Nephron (organoid): ENCODE data around the gene LNX1.

Source experiments
- H3K27ac Mint-ChIP-seq, 3 experiments: 2 replicates each; pipeline ENCODE4 v1.8.0; 2020; ENCODE audit warnings: mixed read lengths in 3 of 3, mild to moderate bottlenecking in 2 of 3, moderate library complexity in 1 of 3
- H3K27me3 Mint-ChIP-seq: 2 replicates; pipeline ENCODE4 v1.8.0; 2021; ENCODE audit warnings: low read depth, mild to moderate bottlenecking, moderate library complexity, mixed read lengths
- H3K36me3 Mint-ChIP-seq: 2 replicates; pipeline ENCODE4 v1.8.0; 2020; ENCODE audit warnings: low read depth, mixed read lengths
- H3K4me1 Mint-ChIP-seq: 2 replicates; pipeline ENCODE4 v1.8.0; 2020; ENCODE audit warnings: mixed read lengths
- H3K4me3 Mint-ChIP-seq, 3 experiments: 2 replicates each; pipeline ENCODE4 v1.8.0; 2020; ENCODE audit warnings: mild to moderate bottlenecking in 3 of 3, mixed read lengths in 3 of 3, moderate library complexity in 2 of 3
- H3K9me3 Mint-ChIP-seq: 2 replicates; pipeline ENCODE4 v1.8.0; 2020; ENCODE audit warnings: mixed read lengths
- CTCF ChIP-seq, 3 experiments: fragments of 200-600 bp; sonication (generic); IDR thresholded peaks; one replicate each; pipeline ENCODE4 v1.5.0; 2021; ENCODE audit warnings: antibody characterized with exemption in 3 of 3; ENCODE audit not compliant: unreplicated experiment in 3 of 3

LNX1 gene

GRCh38 chr4:53485658-53486040 lies 105.6 kb downstream of the LNX1 start:
- no peak overlapping the region for H3K4me3 Mint-ChIP-seq
- H3K4me1 Mint-ChIP-seq, result peaks cover 14% of the 10 kb centered on the region
- H3K9me3 Mint-ChIP-seq, result no peaks in the 10 kb centered on the region
- H3K36me3 Mint-ChIP-seq, result no peaks in the 10 kb centered on the region
- no peak overlapping the region for H3K27ac Mint-ChIP-seq
- H3K27me3 Mint-ChIP-seq, result no peaks in the 10 kb centered on the region
- no peak for TF ChIP-seq CTCF (IDR thresholded peaks at IDR 0.05; ENCODE audit: unreplicated experiment in 3 of 3)

- H3K36me3 Mint-ChIP-seq, result no peaks in the 10 kb centered on the region
- no peaks in the 10 kb centered on the region for H3K9me3 Mint-ChIP-seq
- H3K4me3 Mint-ChIP-seq, result no peak overlapping the region
- no peak for TF ChIP-seq CTCF (IDR thresholded peaks at IDR 0.05; ENCODE audit: unreplicated experiment in 3 of 3)
- H3K4me1 Mint-ChIP-seq, result peaks cover 9% of the 10 kb centered on the region
- H3K27ac Mint-ChIP-seq, result peak overlapping the region in 1 of 3 experiments; percentile 31
- H3K27me3 Mint-ChIP-seq, result no peaks in the 10 kb centered on the region
Observed at GRCh38 chr4:53484911-53485657, 106.2 kb downstream of the LNX1 start.

- Mint-ChIP-seq H3K9me3 (no peaks in the 10 kb centered on the region), H3K27me3 (no peaks in the 10 kb centered on the region), H3K4me3 (no peak overlapping the region), H3K27ac (no peak overlapping the region), H3K36me3 (no peaks in the 10 kb centered on the region), H3K4me1 (peaks cover under 1% of the 10 kb centered on the region)
- TF ChIP-seq CTCF (IDR thresholded peaks at IDR 0.05; ENCODE audit: unreplicated experiment in 3 of 3), result no peak
Observed at GRCh38 chr4:53483250-53483649, 108.0 kb downstream of the LNX1 start.

- H3K4me3 Mint-ChIP-seq, result no peak overlapping the region
- TF ChIP-seq CTCF (IDR thresholded peaks at IDR 0.05; ENCODE audit: unreplicated experiment in 3 of 3), result no peak
- no peaks in the 10 kb centered on the region for H3K9me3 Mint-ChIP-seq
- no peaks in the 10 kb centered on the region for H3K27me3 Mint-ChIP-seq
- H3K4me1 Mint-ChIP-seq, result peaks cover 18% of the 10 kb centered on the region
- H3K27ac Mint-ChIP-seq, result no peak overlapping the region
- no peaks in the 10 kb centered on the region for H3K36me3 Mint-ChIP-seq
Observed at GRCh38 chr4:53481586-53481985, 109.7 kb downstream of the LNX1 start.

- H3K4me1 Mint-ChIP-seq, result peaks cover 20% of the 10 kb centered on the region
- H3K4me3 Mint-ChIP-seq, result no peak overlapping the region
- no peaks in the 10 kb centered on the region for H3K36me3 Mint-ChIP-seq
- no peaks in the 10 kb centered on the region for H3K27me3 Mint-ChIP-seq
- H3K27ac Mint-ChIP-seq, result no peak overlapping the region
- TF ChIP-seq CTCF (IDR thresholded peaks at IDR 0.05; ENCODE audit: unreplicated experiment in 3 of 3), result no peak
- no peaks in the 10 kb centered on the region for H3K9me3 Mint-ChIP-seq
Observed at GRCh38 chr4:53480909-53481308, 110.4 kb downstream of the LNX1 start.
